ENCODE data around the gene IL4R.

The IL4R gene

GRCh38 chr16:27353853-27354252 lies 40.1 kb downstream of the IL4R start:
- DNase-seq (ENCODE audit: low read depth in 4 of 4, low spot score in 1 of 4) = no peak

DNA sequence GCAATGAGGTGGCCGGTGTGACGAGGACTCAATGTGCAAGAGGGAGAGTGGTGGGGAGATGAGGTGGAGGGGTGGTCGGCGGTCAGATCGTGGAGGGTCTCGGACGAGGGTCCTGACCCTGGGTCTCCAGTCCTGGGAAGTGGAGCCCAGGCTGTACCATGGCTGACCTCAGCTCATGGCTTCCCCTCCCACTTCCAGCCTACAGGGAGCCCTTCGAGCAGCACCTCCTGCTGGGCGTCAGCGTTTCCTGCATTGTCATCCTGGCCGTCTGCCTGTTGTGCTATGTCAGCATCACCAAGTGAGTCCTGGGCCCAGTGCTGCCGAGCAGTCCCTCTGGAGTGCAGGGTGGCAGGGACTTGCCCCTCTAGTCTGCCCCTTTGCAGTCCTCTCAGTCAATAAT lies 41.8 kb downstream of the IL4R start:
- DNase-seq (ENCODE audit: low read depth in 4 of 4, low spot score in 1 of 4) = peak in 2 of 4 experiments; percentile 28 to 32

- no peak for DNase-seq (ENCODE audit: low read depth in 4 of 4, low spot score in 1 of 4)
Observed at GRCh38 chr16:27356794-27357193, 43.0 kb downstream of the IL4R start.

GRCh38 chr16:27359051-27359450 lies 45.3 kb downstream of the IL4R start:
- no peak for DNase-seq (ENCODE audit: low read depth in 4 of 4, low spot score in 1 of 4)

GRCh38 chr16:27359615-27360014 lies 45.8 kb downstream of the IL4R start:
- no peak for DNase-seq (ENCODE audit: low read depth in 4 of 4, low spot score in 1 of 4)

- no peak for DNase-seq (ENCODE audit: low read depth in 4 of 4, low spot score in 1 of 4)
Observed at GRCh38 chr16:27361987-27362386, 48.2 kb downstream of the IL4R start.

- DNase-seq (ENCODE audit: low read depth in 4 of 4, low spot score in 1 of 4) = no peak
Observed at GRCh38 chr16:27362570-27363245, 48.9 kb downstream of the IL4R start.

- DNase-seq (ENCODE audit: low read depth in 4 of 4, low spot score in 1 of 4) = no peak
Observed at GRCh38 chr16:27363246-27363632, 49.5 kb downstream of the IL4R start.

GRCh38 chr16:27363797-27364196 lies 50.0 kb downstream of the IL4R start:
- DNase-seq (ENCODE audit: low read depth in 4 of 4, low spot score in 1 of 4) = no peak

GRCh38 chr16:27364493-27365141 lies 50.8 kb downstream of the IL4R start:
- no peak for DNase-seq (ENCODE audit: low read depth in 4 of 4, low spot score in 1 of 4)

- DNase-seq (ENCODE audit: low read depth in 4 of 4, low spot score in 1 of 4) = peak in 1 of 4 experiments; percentile 19
Observed at GRCh38 chr16:27365142-27366089, 51.6 kb downstream of the IL4R start.

- peak in 1 of 4 experiments; percentile 26 for DNase-seq (ENCODE audit: low read depth in 4 of 4, low spot score in 1 of 4)
Observed at GRCh38 chr16:27366687-27367460, 53.1 kb downstream of the IL4R start.

GRCh38 chr16:27367461-27368357 lies 53.9 kb downstream of the IL4R start:
- peak; percentile 65 to 91 (median 80) for DNase-seq (ENCODE audit: low read depth in 4 of 4, low spot score in 1 of 4)

DNA sequence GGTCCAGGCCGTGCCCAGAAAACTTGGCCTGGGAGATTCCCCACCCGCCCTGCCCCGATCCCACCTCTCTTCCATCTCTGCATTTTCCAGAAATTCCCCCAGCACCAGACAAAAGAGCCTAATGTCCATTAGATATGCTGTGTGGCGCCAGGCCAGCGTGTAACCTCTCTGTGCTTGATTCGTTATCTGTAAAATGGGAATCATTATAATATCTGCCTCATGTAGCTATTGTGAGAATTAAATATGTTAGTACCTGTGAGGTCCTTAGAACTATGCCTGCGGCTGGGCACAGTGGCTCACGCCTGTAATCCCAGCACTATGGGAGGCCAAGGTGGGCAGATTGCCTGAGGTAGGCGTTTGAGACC lies 54.6 kb downstream of the IL4R start:
- DNase-seq (ENCODE audit: low read depth in 4 of 4, low spot score in 1 of 4) = no peak

DNA sequence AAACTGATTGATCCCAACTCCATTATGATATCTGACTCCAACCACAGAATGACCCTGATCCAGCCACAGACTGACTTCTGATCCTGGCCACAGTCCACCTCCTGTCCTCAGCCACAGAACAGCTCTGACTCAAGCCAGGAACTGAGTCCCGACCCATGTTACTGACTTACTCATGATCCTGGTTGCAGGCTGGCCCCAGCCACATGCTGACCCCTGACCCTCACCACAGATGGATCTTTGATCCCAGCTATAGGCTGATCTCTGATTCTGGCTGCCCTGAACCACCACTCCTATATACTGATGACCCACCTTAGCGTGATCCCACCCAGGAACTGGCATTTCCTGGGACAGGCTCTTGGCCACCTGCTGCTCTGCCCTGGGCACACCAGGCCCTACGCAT lies 56.0 kb downstream of the IL4R start:
- DNase-seq (ENCODE audit: low read depth in 4 of 4, low spot score in 1 of 4) = no peak

DNA sequence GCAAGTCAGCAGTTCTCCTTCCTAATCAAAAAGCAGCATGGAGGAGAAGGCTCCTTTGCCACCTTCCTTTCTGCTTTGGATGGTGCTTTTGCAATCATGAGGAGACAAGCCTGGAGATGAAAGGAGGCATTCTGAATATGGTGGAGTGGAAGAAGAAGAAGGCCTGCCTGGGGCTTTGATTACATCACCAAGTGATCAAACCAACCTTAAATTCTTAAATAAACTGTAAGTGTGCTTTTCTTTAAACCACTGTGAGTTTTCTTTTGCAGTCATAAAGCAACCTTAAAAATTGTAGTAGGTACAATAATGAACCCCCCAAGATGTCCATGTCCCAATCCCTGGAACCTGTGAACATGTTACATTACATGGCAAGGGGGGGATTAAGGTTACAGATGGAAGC lies 56.5 kb downstream of the IL4R start:
- no peak for DNase-seq (ENCODE audit: low read depth in 4 of 4, low spot score in 1 of 4)

DNA sequence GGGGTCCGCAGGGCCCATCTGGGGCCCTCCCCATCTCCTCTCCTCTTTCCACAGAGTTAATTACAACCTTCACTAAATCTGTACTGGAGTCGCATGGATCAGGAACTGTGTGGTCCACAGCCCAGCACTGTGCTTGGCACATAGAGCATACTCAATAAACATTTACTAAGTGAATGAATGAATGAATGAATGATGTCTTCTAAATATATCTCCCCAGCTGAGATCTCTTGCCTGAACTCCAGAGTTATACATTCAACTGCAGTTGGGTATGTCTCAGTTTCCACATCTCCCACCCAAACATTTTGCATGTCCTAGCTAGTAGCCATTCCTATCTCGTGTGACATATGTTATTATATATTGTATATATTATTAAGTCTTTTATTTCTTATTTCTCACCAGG lies 59.5 kb downstream of the IL4R start:
- no peak for DNase-seq (ENCODE audit: low read depth in 4 of 4, low spot score in 1 of 4)

- DNase-seq (ENCODE audit: low read depth in 4 of 4, low spot score in 1 of 4) = no peak
Observed at GRCh38 chr16:27374221-27374803, 60.5 kb downstream of the IL4R start.

DNA sequence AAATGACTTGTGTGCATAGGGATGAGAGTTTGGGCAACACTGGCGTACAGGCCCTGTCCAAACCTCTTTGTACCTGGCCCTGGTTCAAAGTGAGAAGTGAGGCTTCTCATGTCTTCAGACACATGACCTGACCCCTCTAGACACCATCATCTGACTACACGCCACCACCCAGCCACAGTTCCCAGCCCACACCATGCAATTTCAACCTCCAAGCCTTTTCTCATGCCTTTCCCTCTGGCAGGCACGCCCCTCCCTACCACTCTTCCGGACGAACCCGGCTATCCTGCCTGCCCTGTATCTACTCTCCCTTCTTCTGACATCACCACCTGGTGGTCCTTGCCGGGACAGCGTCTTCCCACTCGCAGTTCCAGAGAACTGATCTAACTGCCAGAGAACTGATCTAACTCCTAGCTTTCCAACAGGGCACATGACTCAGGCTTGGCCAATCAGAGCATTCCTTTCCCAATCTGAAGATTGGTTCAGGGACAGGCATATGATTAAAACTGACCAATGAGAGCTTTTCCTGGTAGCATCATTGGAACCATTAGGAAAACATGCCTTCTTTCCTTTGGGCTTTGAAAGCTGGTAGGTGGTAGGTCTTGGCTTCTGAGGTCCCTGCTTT lies 61.1 kb downstream of the IL4R start:
- peak in 2 of 4 experiments; percentile 25 to 61 for DNase-seq (ENCODE audit: low read depth in 4 of 4, low spot score in 1 of 4)

All from stimulated activated CD4-positive, alpha-beta T cell treated with anti-CD3 and anti-CD28 coated beads, Interleukin-1b, Interleukin-23, amount 100 ng/mL, for 24 hours (primary cell).